ENCODE results near the gene SATB2. TPM values are rescaled to one million over a fixed set of nuclear protein-coding genes. Genes with fewer than 3 reads are reported as not detected.
A peak's percentile ranks its signal among the peaks of the same experiment; 100 is the strongest.

The SATB2 gene
- total and polyA plus RNA-seq, 2 experiments from 2014 or later, result 1.6 to 6.0 TPM

DNA sequence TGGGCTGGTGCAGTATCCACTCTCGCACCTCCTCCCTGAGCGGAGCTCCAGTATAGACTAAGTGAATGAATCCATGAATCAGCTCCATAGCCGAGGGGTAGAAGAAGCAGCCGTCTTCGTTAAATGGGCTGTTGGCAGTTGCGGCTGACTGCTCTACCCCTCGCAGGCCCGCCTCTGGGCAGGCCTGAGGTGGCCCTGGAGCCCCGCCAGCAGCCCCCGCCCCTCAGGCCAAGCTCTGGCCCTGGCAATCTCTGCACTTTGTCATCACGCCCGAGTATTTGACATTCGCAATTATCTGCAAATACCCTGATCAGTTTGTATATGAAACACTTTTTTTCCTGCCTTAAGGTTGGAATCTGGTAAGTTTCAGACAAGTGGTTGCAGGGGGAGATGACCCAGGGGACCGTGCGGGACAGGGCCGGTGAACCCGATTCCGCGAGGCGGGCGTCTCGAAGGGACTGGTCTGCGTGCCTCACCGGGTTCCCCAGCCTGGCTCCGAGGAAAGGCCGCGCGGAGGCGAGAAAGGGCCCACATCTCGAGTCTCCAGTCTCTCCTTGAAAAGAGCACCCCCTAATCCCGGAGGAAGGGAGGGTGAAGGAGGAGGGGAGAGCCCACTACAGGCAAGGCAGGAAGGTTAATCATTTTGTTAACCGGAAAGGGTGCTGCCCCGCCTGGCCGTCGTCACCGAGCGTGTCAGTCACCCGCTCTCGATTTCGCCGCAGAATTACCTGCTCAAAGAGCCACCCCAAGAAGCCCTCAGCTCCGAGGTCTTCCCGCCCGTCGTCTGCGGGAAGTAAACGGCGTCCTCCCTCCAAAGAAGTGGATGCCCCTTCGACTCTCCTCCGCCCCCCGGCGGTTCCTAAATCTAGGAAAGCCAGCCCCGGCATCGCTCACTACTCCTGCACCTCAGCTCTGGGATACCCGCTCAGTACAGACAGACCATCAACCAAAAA lies 11.1 kb upstream of the SATB2 start:
- H3K4me2 ChIP-seq, result peak overlapping the region; percentile 85
- no peak overlapping the region for H3K27ac Mint-ChIP-seq
- no peaks in the 10 kb centered on the region; the same call in 1 of the 2 replicates for H4K20me1 ChIP-seq (replicated peaks; ENCODE audit: insufficient read depth)

DNA sequence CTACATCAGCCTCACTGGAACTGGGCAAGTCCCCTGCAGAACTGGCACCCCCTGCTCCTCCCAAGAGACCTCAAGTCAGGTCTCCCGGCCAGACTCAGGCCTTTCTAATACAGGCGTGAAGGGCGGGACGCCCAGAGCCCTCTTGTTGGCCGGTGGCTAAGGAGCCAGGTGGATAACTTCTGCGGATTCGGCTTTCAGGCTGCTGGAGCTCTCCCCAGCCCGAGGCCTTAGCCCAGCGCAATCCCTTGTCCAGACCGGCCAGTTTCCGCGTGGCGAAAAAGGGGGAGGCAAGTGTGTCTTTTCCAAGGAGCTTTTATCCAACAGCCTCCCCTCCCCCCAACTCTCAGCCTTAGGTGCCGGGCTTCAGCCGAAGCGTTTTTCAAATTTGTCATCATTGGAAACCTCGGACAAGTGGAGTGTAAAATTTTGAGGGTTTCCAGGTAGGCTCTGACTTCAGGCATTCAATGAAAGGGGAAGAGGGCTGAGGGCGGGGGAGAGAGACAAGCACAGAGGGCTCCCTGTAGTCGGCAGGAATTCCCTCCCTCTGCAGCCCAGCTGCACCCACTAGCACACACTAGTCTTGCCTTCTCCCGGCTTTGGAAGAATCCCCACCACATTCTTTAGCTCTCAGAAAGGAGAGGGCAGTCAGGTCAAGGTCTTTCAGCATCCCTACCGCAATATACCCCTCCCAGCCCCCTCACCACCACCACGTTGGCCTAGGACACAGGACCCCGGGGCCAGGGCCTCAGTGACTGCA lies 9.5 kb upstream of the SATB2 start:
- H3K36me3 Mint-ChIP-seq (ENCODE audit: low read depth), result no peaks in the 10 kb centered on the region
- Histone ChIP-seq H4K20me1 (replicated peaks; ENCODE audit: insufficient read depth) (no peaks in the 10 kb centered on the region; the same call in 1 of the 2 replicates), H3K4me3 (peak overlapping the region; percentile 71), H3K4me2 (peak overlapping the region; percentile 85), H3K79me2 (replicated peaks; ENCODE audit: insufficient read depth) (no peaks in the 10 kb centered on the region), H3K27ac (ENCODE audit: low read depth) (no peak overlapping the region), H2AFZ (peak overlapping the region; percentile 86), H3K36me3 (ENCODE audit: insufficient read depth) (no peaks in the 10 kb centered on the region), H3F3A (replicated peaks; ENCODE audit: low read depth) (peaks cover 7% of the 10 kb centered on the region), H3K4me1 (ENCODE audit: insufficient read depth) (peaks cover 56% of the 10 kb centered on the region), H3K27me3 (ENCODE audit: insufficient read depth) (peaks cover 99% of the 10 kb centered on the region), H3K9me2 (ENCODE audit: insufficient read depth) (no peaks in the 10 kb centered on the region)
- ATAC-seq (peak; percentile 19), DNase-seq (ENCODE audit: low spot score) (peak; percentile 84)
- TF ChIP-seq EZH2phosphoT487 (IDR thresholded peaks at IDR 0.05; ENCODE audit: unreplicated experiment) (peak; percentile 25), EZH2 (IDR thresholded peaks at IDR 0.05; ENCODE audit: low read depth, unreplicated experiment) (peak; percentile 73), ETS1 (IDR thresholded peaks at IDR 0.05) (no peak), ZNF114 (CRISPR knock-in tag; IDR thresholded peaks at IDR 0.05) (no peak)
- peaks cover 51% of the 10 kb centered on the region for H3K4me1 Mint-ChIP-seq
- peaks cover 98% of the 10 kb centered on the region for H3K27me3 Mint-ChIP-seq (ENCODE audit: insufficient read depth, low read depth, poor library complexity)
- peak overlapping the region; percentile 79 for H3K4me3 Mint-ChIP-seq
- no peaks in the 10 kb centered on the region; the same call in 2 of the 3 replicates for H3K9me3 Mint-ChIP-seq
- H3K27ac Mint-ChIP-seq, result no peak overlapping the region

More for the DNA sequence above, 11.1 kb upstream of the SATB2 start:
- H2AFZ ChIP-seq, result peak overlapping the region; percentile 95
- no peaks in the 10 kb centered on the region; the same call in 2 of the 3 replicates for H3K9me3 Mint-ChIP-seq
- TF ChIP-seq EZH2phosphoT487 (IDR thresholded peaks at IDR 0.05; ENCODE audit: unreplicated experiment), result no peak
- no peak for TF ChIP-seq JUNB (IDR thresholded peaks at IDR 0.05; ENCODE audit: unreplicated experiment)
- 0 out of 2 replicates have a peak, but pooled peaks have one; percentile 21 for TF ChIP-seq ETS1 (IDR thresholded peaks at IDR 0.05)
- TF ChIP-seq, protein P1, sequence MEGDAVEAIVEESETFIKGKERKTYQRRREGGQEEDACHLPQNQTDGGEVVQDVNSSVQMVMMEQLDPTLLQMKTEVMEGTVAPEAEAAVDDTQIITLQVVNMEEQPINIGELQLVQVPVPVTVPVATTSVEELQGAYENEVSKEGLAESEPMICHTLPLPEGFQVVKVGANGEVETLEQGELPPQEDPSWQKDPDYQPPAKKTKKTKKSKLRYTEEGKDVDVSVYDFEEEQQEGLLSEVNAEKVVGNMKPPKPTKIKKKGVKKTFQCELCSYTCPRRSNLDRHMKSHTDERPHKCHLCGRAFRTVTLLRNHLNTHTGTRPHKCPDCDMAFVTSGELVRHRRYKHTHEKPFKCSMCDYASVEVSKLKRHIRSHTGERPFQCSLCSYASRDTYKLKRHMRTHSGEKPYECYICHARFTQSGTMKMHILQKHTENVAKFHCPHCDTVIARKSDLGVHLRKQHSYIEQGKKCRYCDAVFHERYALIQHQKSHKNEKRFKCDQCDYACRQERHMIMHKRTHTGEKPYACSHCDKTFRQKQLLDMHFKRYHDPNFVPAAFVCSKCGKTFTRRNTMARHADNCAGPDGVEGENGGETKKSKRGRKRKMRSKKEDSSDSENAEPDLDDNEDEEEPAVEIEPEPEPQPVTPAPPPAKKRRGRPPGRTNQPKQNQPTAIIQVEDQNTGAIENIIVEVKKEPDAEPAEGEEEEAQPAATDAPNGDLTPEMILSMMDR (conservative IDR thresholded peaks at IDR 0.05; ENCODE audit: low read depth in 2 of 2), result peak; percentile 37 to 46
- peak; percentile 87 for TF ChIP-seq EZH2 (IDR thresholded peaks at IDR 0.05; ENCODE audit: low read depth, unreplicated experiment)
- 0 out of 2 replicates have a peak, but pooled peaks have one; percentile 7 for TF ChIP-seq CREB1 (CRISPR knock-in tag; IDR thresholded peaks at IDR 0.05; ENCODE audit: low read depth)
- H3K36me3 ChIP-seq (ENCODE audit: insufficient read depth), result no peaks in the 10 kb centered on the region
- no peaks in the 10 kb centered on the region for H3K79me2 ChIP-seq (replicated peaks; ENCODE audit: insufficient read depth)
- peak overlapping the region; percentile 71 for H3K4me3 ChIP-seq
- no peaks in the 10 kb centered on the region for H3K9me2 ChIP-seq (ENCODE audit: insufficient read depth)
- no peak overlapping the region for H3K27ac ChIP-seq (ENCODE audit: low read depth)
- H3F3A ChIP-seq (replicated peaks; ENCODE audit: low read depth), result peaks cover 6% of the 10 kb centered on the region
- peaks cover 99% of the 10 kb centered on the region for H3K27me3 ChIP-seq (ENCODE audit: insufficient read depth)
- H3K4me3 Mint-ChIP-seq, result peak overlapping the region; percentile 79
- no peaks in the 10 kb centered on the region for H3K36me3 Mint-ChIP-seq (ENCODE audit: low read depth)
- DNase-seq (ENCODE audit: low spot score), result peak; percentile 87
- H3K27me3 Mint-ChIP-seq (ENCODE audit: insufficient read depth, low read depth, poor library complexity), result peaks cover 92% of the 10 kb centered on the region
- ATAC-seq, result peak; percentile 11
- H3K4me1 Mint-ChIP-seq, result peaks cover 51% of the 10 kb centered on the region
- H3K4me1 ChIP-seq (ENCODE audit: insufficient read depth), result peaks cover 56% of the 10 kb centered on the region
